HG03060 (cell line): ENCODE data around the gene RAB7A.

ENCODE experiments used
- ATAC-seq: cut with Tn5 transposase; IDR thresholded peaks from one replicate; pipeline ENCODE4 v1.9.1; 2021; ENCODE audit warnings: low read depth, moderate number of reproducible peaks; ENCODE audit not compliant: unreplicated experiment

The RAB7A gene

DNA sequence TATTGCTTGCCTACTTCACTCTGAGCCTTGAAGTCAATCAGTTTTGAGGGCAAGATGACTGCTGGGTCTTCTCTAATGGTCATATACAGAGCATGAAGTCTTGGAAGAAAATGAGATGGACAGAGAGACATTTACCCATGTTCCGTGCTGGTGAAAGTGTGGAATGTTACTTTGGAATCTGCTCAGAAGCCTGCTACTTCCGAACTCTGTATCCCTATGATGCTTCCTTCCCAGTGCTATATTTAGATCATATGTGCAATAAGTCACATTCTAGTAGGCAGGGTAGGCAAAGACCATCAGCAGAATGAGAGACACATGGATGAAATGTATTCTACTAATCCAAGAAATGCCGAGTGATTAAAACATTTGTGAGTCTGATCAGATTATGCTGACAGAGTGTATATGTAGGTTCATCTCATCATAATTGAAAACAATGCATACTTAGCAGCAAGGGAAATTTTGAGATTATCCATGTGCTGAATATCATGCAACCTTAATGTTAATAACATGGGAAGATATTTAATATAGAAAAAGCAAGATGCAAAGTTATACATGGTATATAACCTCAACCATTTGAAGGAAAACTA is 60.5 kb downstream of the RAB7A start:
- ATAC-seq: no peak

DNA sequence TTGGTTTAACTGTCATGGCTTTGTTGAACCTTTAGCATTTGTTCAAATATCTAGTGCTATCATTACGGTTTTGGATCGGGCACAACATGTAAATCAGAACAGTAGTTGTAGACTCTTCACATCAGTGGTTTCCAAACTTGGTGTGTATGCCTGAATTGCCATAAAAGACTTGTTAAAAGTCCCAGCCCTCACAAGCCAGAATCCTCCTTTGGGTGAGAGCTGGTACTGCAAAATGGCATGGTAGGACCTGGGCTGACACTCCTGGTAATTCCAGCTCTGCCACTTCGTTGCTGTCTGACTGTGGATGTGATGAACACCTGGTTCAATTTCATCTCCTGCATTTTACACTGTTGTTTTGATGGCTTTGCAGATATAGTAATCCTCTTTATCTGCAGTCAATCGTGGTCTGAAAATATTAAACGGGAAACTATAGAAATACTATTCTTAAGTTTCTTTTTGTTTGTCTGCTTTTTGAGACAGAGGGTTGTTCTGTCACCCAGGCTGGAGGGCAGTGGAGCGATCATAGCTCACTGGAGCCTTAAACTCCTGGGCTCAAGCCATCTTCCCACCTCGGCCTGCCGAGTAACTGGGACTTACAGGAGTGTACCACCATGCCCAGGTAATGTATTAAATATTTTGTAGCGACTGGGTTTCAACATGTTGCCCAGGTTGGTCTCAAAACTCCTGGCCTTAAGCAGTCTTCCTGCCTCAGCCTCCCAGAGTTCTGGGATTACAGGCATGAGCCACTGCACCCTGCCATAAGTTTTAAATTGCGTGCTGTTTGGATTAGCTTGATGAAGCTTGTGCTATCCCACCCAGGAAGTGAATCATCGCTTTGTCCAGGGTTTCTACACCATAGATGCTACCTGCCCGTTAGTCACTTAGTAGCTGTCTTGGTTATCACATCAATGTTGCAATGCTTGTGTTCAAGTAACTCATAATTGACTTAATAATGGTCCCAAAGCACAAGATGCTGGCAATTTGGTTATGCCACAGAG is 61.6 kb downstream of the RAB7A start:
- ATAC-seq: peak; percentile 45

DNA sequence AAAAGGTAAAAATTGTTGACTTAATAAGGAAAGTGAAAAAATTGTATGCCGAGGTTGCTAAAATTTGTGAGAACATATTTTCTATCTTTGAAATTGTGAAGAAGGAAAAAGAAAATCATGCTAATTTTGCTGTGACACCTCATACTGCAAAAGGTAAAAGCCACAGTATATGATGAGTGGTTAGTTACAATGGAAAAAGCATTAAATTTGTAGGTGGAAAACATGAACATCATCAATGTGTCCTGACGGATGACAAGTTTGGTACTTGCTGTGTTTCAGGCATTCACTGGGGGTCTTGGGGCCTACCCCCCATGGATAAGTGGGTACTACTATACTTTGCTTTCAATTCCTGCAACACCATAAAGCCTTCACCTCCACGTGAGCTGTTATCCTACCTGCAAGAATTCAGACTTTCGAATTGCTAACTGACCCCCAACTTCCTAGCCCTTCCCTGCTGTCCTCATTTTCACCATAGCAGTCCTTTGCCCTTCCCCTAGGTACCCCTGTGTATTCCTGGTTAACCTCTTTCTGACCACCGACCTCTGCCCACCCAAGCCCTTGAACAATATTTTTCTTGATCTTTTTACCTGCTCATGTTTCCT is 62.4 kb downstream of the RAB7A start:
- ATAC-seq: no peak

DNA sequence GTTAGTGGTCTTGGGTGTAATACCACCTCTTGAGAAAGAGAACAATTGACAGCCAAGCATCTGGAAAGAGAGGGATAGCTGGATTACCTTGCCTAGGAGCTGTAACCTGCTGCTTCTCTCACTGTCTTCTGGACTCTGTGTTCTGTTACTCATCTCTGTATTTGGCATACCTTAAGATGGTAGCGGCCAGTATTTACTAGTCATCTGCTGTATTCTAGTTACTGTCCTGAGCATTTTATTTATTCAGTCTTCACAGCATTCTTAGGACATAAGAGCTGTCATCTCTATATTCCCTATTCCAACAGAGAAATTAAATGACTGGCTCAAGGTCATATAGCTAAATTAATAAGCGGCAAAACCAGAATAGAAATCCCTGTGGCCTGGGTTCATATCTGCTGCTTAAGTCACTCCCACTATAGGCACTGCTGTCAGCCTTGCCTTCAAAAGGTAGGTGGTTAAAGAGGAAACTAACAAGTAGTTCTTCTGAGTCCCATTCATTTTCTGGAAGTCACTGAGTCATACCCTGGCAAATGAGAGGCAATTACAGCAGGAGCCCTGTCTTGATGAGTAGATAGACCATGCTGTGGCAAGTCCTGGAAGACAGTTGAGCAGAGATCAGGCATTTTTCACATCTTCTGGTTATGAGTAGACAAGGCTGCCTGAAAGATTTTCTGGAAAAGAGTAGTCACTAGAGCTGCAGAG is 68.2 kb downstream of the RAB7A start:
- no peak for ATAC-seq

DNA sequence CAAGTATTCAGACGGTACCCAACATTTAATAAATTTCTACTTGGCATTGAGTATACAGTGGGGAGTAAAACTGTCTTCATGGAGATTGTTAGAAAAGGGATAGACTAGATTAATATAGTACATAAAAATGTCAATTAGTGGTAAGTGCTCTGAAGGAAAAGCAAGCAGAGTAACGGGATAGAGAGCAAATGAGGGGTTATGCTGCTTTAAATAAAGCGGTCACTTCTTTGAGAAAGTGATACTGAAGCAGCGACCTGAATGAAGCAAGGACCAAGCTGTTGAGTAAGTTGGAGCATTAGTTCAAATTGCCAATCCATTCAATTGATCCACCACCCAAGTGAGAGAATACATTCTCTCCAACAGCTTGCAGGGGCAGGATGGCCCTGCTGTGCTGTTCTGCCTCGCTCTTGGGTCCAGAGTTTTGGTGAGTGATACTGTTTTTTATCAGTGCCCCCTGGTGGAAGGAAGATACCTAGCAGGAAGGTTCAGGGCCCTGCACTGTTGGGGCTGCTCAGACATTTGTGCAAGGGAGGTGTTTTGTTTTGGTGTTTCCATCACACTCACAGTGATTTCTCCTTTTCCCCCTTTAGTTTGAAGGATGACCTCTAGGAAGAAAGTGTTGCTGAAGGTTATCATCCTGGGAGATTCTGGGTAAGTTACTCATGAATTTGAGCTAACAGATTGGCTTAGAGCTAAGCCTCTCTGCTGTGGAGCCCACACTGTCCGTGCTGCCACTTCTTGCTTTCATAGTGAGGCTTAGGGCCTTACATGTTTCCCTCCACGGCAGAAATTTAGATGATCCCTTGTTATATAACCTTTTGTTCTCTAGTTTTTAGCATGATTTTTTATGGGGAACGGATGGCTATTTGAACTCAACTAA is 69.0 kb downstream of the RAB7A start:
- no peak for ATAC-seq

DNA sequence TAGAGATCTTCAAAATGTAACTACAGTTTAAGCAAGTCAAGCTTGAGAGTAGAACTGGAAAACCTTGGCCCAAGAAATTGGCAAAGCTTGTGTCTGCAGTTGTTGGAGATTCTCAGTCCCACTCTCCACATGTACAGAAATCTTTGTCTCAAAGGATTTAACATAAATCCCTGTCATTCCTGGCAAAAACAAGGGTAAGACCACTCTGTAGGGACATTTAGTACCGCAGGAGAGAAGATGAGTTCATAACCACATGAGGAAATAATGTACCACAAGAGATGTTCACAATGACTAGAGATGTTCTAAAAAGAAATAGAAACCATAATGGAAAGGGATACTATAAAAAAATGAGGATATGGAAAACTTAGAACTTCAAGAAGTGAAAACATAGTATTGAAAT is 73.7 kb downstream of the RAB7A start:
- no peak for ATAC-seq

DNA sequence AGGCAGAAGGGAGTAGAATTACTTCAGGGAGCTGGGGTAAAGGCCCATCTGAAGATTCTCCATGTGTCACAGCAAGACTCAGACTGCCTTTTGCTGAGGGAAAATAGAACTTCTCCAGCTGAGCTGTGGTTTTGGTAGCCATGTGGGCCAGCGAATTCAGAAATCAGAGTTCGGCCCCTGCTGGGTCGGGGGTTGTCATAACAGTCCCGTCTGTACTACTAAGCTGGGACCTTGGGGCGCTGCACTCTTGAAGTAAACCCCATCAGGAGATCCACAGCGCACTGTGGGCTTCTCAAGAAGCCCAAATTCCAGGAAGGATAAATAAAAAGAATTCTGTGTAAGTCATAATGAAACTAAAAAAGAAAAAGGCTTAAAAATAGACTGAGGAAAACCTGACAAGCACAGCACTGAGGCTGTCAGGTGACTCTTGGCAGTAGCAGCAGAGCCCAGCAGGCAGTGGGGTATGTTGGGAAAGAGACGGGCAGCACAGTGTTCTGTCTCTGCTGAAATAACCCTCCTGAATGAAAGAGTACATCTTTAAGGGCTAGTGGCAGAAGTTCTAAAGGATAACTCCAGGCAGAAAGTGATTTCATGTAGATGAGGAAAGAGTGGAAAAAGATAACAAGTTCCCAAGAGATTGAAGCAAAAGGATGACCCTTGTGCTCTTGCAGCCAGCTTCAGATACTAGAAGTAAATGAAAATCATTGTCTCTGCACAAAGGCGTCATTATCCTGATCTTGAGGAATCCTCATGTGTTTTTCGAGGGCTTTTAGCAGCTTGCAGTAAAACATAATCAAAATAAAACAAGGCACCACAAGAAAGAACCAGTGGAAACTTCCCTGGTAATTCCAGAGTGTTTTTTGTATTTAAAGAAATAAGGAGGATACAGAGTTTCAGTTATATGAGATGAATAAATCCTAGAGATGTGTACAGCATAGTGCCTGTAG is 74.5 kb downstream of the RAB7A start:
- no peak for ATAC-seq

DNA sequence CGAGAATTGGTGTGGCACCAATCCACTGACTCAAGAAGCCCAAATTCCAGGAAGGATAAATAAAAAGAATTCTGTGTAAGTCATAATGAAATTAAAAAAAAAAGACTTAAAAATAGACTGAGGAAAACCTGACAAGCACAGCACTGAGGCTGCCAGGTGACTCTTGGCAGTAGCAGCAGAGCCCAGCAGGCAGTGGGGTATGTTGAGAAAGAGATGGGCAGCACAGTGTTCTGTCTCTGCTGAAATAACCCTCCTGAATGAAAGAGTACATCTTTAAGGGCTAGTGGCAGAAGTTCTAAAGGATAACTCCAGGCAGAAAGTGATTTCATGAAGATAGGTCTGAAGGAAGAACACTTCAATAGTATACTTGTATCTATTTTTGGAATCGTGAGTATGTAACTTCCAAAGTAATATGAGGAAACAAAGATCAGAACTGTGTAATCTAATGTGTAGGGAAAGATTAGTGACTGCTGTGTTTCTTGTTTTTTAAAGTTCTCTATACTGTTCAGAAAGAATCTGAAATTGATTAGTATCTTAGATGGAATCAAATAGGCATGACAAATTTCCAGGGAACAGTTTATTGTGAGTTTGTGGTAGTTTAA is 75.9 kb downstream of the RAB7A start:
- ATAC-seq: no peak

DNA sequence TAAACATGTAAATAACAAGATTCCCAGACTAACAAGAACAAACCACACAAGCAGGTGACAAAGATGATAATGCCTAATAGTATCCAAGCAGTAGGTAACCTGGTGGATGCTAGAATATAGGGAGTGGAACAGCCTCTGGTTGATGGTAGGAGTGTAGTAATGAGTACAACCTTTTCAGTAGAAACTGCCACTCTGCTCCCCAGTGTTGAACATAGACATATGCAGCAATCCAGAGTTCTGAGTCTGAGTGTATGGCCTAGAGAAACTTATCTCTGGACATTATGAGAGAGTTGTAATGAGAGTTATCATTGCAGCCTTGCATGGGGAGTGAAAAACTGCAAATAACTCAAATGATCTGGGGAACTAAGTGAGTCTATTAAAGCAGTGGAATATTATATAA is 77.3 kb downstream of the RAB7A start:
- no peak for ATAC-seq

DNA sequence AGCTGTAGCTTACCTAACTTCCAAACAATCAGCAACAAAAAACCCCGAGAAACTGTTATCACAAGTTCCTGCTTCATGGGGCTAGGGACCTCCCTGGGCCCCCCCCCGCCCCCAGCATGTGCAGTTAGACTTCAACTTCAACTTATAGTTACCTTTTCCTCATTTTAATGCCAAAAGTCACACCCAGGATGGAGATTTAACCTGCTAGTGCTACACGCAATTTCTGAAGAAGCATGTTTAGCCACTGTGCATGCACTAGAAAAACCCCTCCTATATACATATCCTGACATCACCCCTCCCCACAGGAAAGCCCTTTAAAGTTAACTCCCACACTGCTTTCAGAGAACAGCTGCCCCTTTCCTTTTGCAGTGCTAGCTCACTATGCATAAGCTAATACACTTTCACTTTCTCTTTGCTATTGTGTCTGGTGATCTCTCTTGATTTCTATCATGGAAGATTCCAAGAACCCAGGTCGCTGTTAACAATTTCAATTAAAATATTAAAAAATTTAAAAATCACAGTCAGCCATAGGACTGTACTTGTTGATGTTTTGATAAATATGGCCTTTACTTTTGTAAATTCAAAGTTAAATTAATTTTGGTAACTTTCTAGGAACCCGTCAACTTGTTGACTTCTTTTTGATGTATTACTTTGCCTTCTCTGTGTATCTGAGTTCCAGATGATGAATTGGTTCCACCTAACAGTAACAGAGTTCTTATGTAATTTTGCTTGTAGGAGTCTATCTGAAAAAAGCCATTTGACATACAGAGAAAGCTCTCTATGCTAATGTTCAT is 78.2 kb downstream of the RAB7A start:
- ATAC-seq: peak; percentile 86

DNA sequence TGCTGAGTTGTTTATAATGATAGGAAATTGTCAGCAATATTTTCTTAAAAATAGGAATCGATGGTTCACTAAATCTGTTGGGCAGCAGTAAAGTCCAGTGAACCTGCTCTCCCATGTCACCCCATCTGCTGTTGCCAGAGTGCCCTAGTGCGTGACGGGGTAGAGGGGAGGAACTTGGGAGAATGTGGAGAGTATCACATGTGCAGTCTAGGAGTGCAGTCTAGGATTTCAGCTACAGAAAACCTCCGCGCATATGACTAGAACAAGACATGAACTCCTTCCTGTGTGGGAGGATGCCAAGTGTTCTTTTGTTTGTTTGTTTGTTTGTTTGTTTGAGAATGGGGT is 78.8 kb downstream of the RAB7A start:
- no peak for ATAC-seq

DNA sequence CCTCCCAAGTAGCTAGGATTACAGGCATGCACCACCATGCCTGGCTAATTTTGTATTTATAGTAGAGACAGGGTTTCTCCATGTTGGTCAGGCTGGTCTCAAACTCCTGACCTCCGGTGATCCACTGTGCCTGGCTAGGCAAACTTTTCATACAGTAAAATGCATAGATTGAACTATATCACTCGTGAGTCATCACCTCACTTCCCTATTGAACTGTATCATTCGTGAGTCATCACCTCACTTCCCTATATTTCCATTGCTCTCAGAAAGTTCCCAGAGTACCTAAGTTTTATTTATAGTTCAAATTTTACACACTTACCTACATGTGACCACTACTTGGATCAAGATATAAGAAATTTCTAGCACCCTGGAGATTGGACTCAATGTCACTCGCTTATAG is 79.8 kb downstream of the RAB7A start:
- no peak for ATAC-seq

DNA sequence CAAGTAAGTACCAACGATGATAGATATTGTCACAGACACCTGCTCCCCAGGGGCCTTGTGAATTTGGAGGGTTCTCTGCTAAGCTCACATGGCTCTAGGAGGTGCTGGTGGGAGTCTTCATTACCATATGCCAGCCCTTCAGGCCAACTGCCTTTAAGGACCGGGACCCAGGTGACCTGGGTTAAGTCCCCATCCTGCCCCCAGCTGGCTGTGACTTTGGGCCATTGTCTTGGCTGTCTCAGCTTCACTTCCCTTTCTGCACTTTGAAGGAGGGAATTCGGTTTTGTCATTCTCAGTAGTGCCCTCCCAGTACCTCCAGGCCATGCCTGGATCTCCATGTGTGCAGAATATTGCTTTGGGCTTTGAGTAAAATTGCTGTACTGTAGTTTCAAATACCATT is 80.6 kb downstream of the RAB7A start:
- ATAC-seq: no peak

DNA sequence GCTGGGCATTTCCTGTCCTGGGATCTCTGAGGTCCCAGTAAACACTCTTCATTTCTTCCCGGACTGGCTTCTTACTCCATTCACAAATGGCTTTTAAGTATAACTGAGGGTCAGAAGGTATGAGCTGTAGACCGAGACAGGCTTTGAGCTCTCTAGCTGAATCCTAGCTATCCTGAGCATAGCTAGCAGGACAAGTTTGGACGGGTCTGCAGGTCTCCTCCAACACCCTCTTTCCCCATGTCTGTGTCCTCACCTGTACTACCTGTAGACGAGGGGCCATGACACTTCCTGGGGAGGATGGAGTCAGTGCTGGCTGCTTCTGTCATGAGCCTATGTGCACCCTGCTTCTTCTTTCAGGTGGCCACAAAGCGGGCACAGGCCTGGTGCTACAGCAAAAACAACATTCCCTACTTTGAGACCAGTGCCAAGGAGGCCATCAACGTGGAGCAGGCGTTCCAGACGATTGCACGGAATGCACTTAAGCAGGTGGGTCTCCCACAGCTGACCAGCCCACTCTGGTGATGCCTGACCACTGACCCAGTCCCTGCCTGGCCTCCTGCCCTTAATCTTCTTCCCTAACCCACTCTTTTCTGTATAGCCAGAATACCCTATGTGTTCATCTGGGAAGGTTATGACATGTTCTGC is 81.3 kb downstream of the RAB7A start:
- ATAC-seq: no peak

DNA sequence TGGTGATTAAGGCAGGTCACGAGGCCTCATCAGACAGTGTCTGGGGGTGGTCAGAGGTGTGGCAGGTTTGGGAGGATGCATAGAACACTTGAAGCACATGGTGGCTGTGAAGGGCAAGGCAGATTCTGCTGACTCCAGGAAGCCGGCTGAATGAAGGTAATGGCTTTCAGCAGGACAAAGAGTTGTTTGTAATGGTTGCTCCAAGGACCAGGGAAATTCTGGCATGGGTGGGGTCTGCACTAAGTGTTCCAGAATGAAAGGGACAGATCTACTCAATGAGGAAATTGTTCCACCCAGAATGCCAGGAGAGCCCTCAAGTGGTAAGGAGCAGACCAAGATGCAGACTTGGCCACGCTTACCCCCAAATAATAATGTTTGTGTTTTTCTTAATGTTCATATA is 82.7 kb downstream of the RAB7A start:
- no peak for ATAC-seq

DNA sequence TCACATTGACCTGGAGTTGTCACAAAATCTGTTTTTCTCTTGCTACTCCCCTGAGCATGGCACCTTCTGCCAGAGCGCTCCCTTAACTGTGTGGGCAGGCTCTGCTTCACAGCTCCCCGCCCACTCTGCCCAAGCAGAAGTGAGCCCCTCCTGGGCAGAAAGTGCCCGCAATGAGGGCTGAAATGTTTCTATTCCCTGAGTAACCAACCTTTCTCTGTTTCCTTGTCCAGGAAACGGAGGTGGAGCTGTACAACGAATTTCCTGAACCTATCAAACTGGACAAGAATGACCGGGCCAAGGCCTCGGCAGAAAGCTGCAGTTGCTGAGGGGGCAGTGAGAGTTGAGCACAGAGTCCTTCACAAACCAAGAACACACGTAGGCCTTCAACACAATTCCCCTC is 87.1 kb downstream of the RAB7A start:
- ATAC-seq: no peak

DNA sequence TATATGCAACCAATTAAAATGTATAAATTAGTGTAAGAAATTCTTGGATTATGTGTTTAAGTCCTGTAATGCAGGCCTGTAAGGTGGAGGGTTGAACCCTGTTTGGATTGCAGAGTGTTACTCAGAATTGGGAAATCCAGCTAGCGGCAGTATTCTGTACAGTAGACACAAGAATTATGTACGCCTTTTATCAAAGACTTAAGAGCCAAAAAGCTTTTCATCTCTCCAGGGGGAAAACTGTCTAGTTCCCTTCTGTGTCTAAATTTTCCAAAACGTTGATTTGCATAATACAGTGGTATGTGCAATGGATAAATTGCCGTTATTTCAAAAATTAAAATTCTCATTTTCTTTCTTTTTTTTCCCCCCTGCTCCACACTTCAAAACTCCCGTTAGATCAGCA is 88.1 kb downstream of the RAB7A start:
- ATAC-seq: no peak
